OCI-LY1 (cell line): ENCODE measurements around the gene RPS6KA2.

Experiments used
- H2AFZ ChIP-seq: fragments of 200-600 bp; sonication (generic), shearing (Covaris generic); 2 replicates; pipeline ENCODE4 v1.6.0; 2014; ENCODE audit warnings: antibody characterized with exemption, mild to moderate bottlenecking, low read length
- H3F3A ChIP-seq: fragments of 200-600 bp; sonication (generic), shearing (Covaris generic); 2 replicates; pipeline ENCODE4 v1.6.0; 2014; ENCODE audit warnings: mild to moderate bottlenecking, antibody characterized with exemption, low read length, moderate library complexity; ENCODE audit not compliant: insufficient read depth
- H3K27ac ChIP-seq: fragments of 200-600 bp; sonication (generic); 2 replicates; pipeline ENCODE4 v1.5.1; 2014; ENCODE audit warnings: low read length, mixed run types, mild to moderate bottlenecking, low read depth; ENCODE audit not compliant: poor library complexity, severe bottlenecking
- H3K27me3 ChIP-seq: fragments of 200-600 bp; sonication (generic); 2 replicates; pipeline ENCODE4 v1.6.0; 2014; ENCODE audit warnings: antibody characterized with exemption, mild to moderate bottlenecking, low read length, moderate library complexity; ENCODE audit not compliant: insufficient read depth
- H3K36me3 ChIP-seq: fragments of 200-600 bp; sonication (generic); 2 replicates; pipeline ENCODE4 v1.6.1; 2014; ENCODE audit warnings: mild to moderate bottlenecking, antibody characterized with exemption, low read length, moderate library complexity, mixed read lengths; ENCODE audit not compliant: insufficient read depth
- H3K4me1 ChIP-seq: fragments of 200-600 bp; sonication (generic); 2 replicates; pipeline ENCODE4 v1.5.1; 2014; ENCODE audit warnings: mild to moderate bottlenecking, low read length, moderate library complexity; ENCODE audit not compliant: insufficient read depth, severe bottlenecking
- H3K4me2 ChIP-seq: fragments of 200-600 bp; sonication (generic), shearing (Covaris generic); 2 replicates; pipeline ENCODE4 v1.6.1; 2014; ENCODE audit warnings: low read length
- H3K4me3 ChIP-seq: fragments of 200-600 bp; sonication (generic); 2 replicates; pipeline ENCODE4 v1.5.1; 2014; ENCODE audit warnings: low read length, low read depth, mild to moderate bottlenecking, mixed read lengths; ENCODE audit not compliant: poor library complexity, severe bottlenecking
- H3K79me2 ChIP-seq: fragments of 200-600 bp; shearing (Covaris generic); 2 replicates; pipeline ENCODE4 v1.6.1; 2016; ENCODE audit warnings: mixed run types, low read length, mixed read lengths; ENCODE audit not compliant: insufficient read depth
- H3K9ac ChIP-seq: fragments of 200-600 bp; sonication (generic), shearing (Covaris generic); 2 replicates; pipeline ENCODE4 v1.6.1; 2014; ENCODE audit warnings: mild to moderate bottlenecking, low read length, mixed read lengths
- H3K9me2 ChIP-seq: fragments of 200-600 bp; sonication (generic), shearing (Covaris generic); 2 replicates; pipeline ENCODE4 v1.6.1; 2014; ENCODE audit warnings: low read depth, mild to moderate bottlenecking, low read length, mixed read lengths
- H3K9me3 ChIP-seq: fragments of 200-600 bp; shearing (Covaris generic); 2 replicates; pipeline ENCODE4 v1.6.1; 2014; ENCODE audit warnings: low read length, mixed read lengths
- H4K20me1 ChIP-seq: fragments of 200-600 bp; sonication (generic), shearing (Covaris generic); 2 replicates; pipeline ENCODE4 v1.6.0; 2016; ENCODE audit warnings: mild to moderate bottlenecking, low read length; ENCODE audit not compliant: insufficient read depth
- EZH2 ChIP-seq: fragments of 200-600 bp; sonication (generic), shearing (Covaris generic); IDR thresholded peaks from 2 replicates; pipeline ENCODE4 v1.8.0; 2017; ENCODE audit warnings: borderline replicate concordance, mixed run types, mild to moderate bottlenecking, antibody characterized with exemption, low read length, moderate library complexity, mixed read lengths
- TF ChIP-seq, protein P1 (sequence below): fragments of 200-600 bp; sonication (generic), shearing (Covaris generic); IDR thresholded peaks from 2 replicates; pipeline ENCODE4 v1.5.1; 2017; ENCODE audit warnings: mild to moderate bottlenecking, antibody characterized with exemption, low read length, moderate library complexity, mixed read lengths

Gene RPS6KA2

DNA sequence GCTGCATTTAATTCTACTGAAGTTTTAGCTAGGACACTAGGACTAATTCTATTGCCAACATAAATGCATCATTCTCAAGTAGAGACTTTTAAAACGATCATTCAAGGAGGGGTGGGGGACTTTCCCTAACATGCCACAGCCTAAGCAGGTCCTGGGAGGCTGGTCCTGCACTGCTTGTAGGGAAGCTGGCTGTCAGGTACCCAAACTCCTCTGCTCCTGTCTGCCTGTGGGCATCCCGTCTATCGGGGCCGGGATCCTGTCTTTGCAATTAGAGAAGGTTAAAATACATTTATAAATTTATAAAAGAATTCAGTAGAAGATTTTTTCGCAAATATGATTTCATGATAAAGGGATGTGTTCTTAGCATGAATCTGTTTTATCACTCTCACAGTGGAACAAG is 192.7 kb downstream of the RPS6KA2 start:
- H2AFZ ChIP-seq: no peak overlapping the region
- H3K9ac ChIP-seq: no peak overlapping the region
- no peaks in the 10 kb centered on the region for H3K36me3 ChIP-seq
- no peaks in the 10 kb centered on the region for H3K27me3 ChIP-seq
- H3K4me1 ChIP-seq: no peaks in the 10 kb centered on the region
- H3K79me2 ChIP-seq: no peaks in the 10 kb centered on the region
- no peaks in the 10 kb centered on the region for H3K9me2 ChIP-seq
- H3F3A ChIP-seq: no peaks in the 10 kb centered on the region
- no peak overlapping the region for H3K27ac ChIP-seq
- no peak overlapping the region for H3K4me3 ChIP-seq
- H3K9me3 ChIP-seq: no peaks in the 10 kb centered on the region
- H4K20me1 ChIP-seq: no peaks in the 10 kb centered on the region
- no peak overlapping the region for H3K4me2 ChIP-seq
- no peak for TF ChIP-seq EZH2
- TF ChIP-seq, protein P1, sequence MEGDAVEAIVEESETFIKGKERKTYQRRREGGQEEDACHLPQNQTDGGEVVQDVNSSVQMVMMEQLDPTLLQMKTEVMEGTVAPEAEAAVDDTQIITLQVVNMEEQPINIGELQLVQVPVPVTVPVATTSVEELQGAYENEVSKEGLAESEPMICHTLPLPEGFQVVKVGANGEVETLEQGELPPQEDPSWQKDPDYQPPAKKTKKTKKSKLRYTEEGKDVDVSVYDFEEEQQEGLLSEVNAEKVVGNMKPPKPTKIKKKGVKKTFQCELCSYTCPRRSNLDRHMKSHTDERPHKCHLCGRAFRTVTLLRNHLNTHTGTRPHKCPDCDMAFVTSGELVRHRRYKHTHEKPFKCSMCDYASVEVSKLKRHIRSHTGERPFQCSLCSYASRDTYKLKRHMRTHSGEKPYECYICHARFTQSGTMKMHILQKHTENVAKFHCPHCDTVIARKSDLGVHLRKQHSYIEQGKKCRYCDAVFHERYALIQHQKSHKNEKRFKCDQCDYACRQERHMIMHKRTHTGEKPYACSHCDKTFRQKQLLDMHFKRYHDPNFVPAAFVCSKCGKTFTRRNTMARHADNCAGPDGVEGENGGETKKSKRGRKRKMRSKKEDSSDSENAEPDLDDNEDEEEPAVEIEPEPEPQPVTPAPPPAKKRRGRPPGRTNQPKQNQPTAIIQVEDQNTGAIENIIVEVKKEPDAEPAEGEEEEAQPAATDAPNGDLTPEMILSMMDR: no peak

- Histone ChIP-seq H3K4me1 (no peaks in the 10 kb centered on the region), H3K79me2 (no peaks in the 10 kb centered on the region), H3K36me3 (no peaks in the 10 kb centered on the region), H4K20me1 (no peaks in the 10 kb centered on the region), H3F3A (no peaks in the 10 kb centered on the region), H3K9ac (no peak overlapping the region), H3K27me3 (no peaks in the 10 kb centered on the region), H3K9me2 (no peaks in the 10 kb centered on the region), H3K4me2 (no peak overlapping the region), H2AFZ (no peak overlapping the region), H3K27ac (no peak overlapping the region), H3K4me3 (no peak overlapping the region), H3K9me3 (no peaks in the 10 kb centered on the region)
- TF ChIP-seq EZH2: no peak
- TF ChIP-seq, protein P1: no peak
These were observed 194.0 kb downstream of the RPS6KA2 start for GRCh38 chr6:166433096-166433495.

GRCh38 chr6:166430269-166430668 is 196.8 kb downstream of the RPS6KA2 start:
- Histone ChIP-seq H3K27ac (no peak overlapping the region), H3K9me3 (no peaks in the 10 kb centered on the region), H3K9me2 (no peaks in the 10 kb centered on the region), H3K4me3 (no peak overlapping the region), H4K20me1 (no peaks in the 10 kb centered on the region), H3K9ac (no peak overlapping the region), H3K27me3 (no peaks in the 10 kb centered on the region), H2AFZ (no peak overlapping the region), H3K4me2 (no peak overlapping the region), H3K79me2 (no peaks in the 10 kb centered on the region), H3K4me1 (no peaks in the 10 kb centered on the region), H3K36me3 (no peaks in the 10 kb centered on the region), H3F3A (no peaks in the 10 kb centered on the region)
- TF ChIP-seq, protein P1: no peak
- no peak for TF ChIP-seq EZH2
